ENCODE data around the gene ANKRD9. TPM values are rescaled to one million over a fixed set of nuclear protein-coding genes. Genes with fewer than 3 reads are reported as not detected.

ANKRD9 gene
- total and polyA plus RNA-seq, 2 of the 13 experiments (the other 11 are each of a cell fraction or from before 2014, with no cell fraction given), result 10.0 to 15.0 TPM

GRCh38 chr14:102540315-102541028 is 30.9 kb upstream of the ANKRD9 start (continued):
- TF ChIP-seq HIC2 (CRISPR knock-in tag; IDR thresholded peaks at IDR 0.05; ENCODE audit: low read depth) (no peak; the same call in 1 of the 2 replicates), EEA1 (CRISPR knock-in tag; IDR thresholded peaks at IDR 0.05; ENCODE audit: borderline replicate concordance) (no peak), PATZ1 (CRISPR knock-in tag; IDR thresholded peaks at IDR 0.05) (peak; percentile 74), ZNF7 (CRISPR knock-in tag; IDR thresholded peaks at IDR 0.05) (0 out of 2 replicates have a peak, but pooled peaks have one; percentile 9), MEIS1 (CRISPR knock-in tag; IDR thresholded peaks at IDR 0.05; ENCODE audit: borderline replicate concordance) (no peak), ZNF766 (CRISPR knock-in tag; IDR thresholded peaks at IDR 0.05; ENCODE audit: borderline replicate concordance) (no peak), ZNF891 (CRISPR knock-in tag; IDR thresholded peaks at IDR 0.05) (no peak), SIX1 (CRISPR knock-in tag; IDR thresholded peaks at IDR 0.05; ENCODE audit: borderline replicate concordance) (no peak), CENPX (CRISPR knock-in tag; IDR thresholded peaks at IDR 0.05) (no peak), REXO4 (CRISPR knock-in tag; IDR thresholded peaks at IDR 0.05; ENCODE audit: borderline replicate concordance) (no peak), THYN1 (CRISPR knock-in tag; IDR thresholded peaks at IDR 0.05; ENCODE audit: borderline replicate concordance, low read depth) (no peak), SAP130 (CRISPR knock-in tag; IDR thresholded peaks at IDR 0.05; ENCODE audit: low read depth) (peak; percentile 58; the same call in 1 of the 2 replicates), THRA (CRISPR knock-in tag; IDR thresholded peaks at IDR 0.05; ENCODE audit: borderline replicate concordance) (peak; percentile 6; the same call in 1 of the 2 replicates), ATF4 (CRISPR knock-in tag; IDR thresholded peaks at IDR 0.05) (peak in 1 of 2 experiments; percentile 67; a peak in 2 of 4 replicates), SRY (CRISPR knock-in tag; IDR thresholded peaks at IDR 0.05) (peak; percentile 61; the same call in 1 of the 2 replicates), ZNF121 (CRISPR knock-in tag; IDR thresholded peaks at IDR 0.05) (peak; percentile 8; the same call in 1 of the 2 replicates), ZNF746 (CRISPR knock-in tag; IDR thresholded peaks at IDR 0.05) (no peak; the same call in 1 of the 2 replicates), TCF7L2 (IDR thresholded peaks at IDR 0.05; ENCODE audit: low read depth, low read length) (no peak), ZNF83 (CRISPR knock-in tag; IDR thresholded peaks at IDR 0.05; ENCODE audit: borderline replicate concordance) (peak; percentile 76; the same call in 1 of the 2 replicates), FOXO1 (CRISPR knock-in tag; IDR thresholded peaks at IDR 0.05) (no peak), NCOA5 (CRISPR knock-in tag; IDR thresholded peaks at IDR 0.05) (no peak), PREB (CRISPR knock-in tag; IDR thresholded peaks at IDR 0.05) (no peak)
